HG03175 (cell line): ENCODE measurements around the gene PABPC1L.

Experiments used
- ATAC-seq: cut with Tn5 transposase; IDR thresholded peaks from one replicate; pipeline ENCODE4 v1.9.1; 2021; ENCODE audit warnings: mild to moderate bottlenecking, moderate library complexity; ENCODE audit not compliant: unreplicated experiment

Gene PABPC1L

GRCh38 chr20:44966030-44966961 is 56.4 kb downstream of the PABPC1L start, which contains the start of gene STK4:
TSS of gene STK4 (plus strand) at chr20:44966512. CDS start at chr20:44966569, 57 bp downstream.
- ATAC-seq, result peak; percentile 69

- ATAC-seq, result no peak
Observed at GRCh38 chr20:44967207-44967807, 57.4 kb downstream of the PABPC1L start.

- ATAC-seq, result no peak
Observed at GRCh38 chr20:44969300-44969894, 59.5 kb downstream of the PABPC1L start.

- ATAC-seq, result no peak
Observed at GRCh38 chr20:44970243-44970757, 60.4 kb downstream of the PABPC1L start.

- no peak for ATAC-seq
Observed at GRCh38 chr20:44973053-44973452, 63.2 kb downstream of the PABPC1L start.

- no peak for ATAC-seq
Observed at GRCh38 chr20:44976698-44977097, 66.8 kb downstream of the PABPC1L start.

- peak; percentile 93 for ATAC-seq
Observed at GRCh38 chr20:44979090-44979621, 69.3 kb downstream of the PABPC1L start.

- ATAC-seq, result no peak
Observed at GRCh38 chr20:44981736-44982406, 72.0 kb downstream of the PABPC1L start.

- ATAC-seq, result no peak
Observed at GRCh38 chr20:44983093-44983674, 73.3 kb downstream of the PABPC1L start.

- no peak for ATAC-seq
Observed at GRCh38 chr20:44988631-44989171, 78.8 kb downstream of the PABPC1L start.
